ENCODE results near the gene SH3TC1. TPM values are rescaled to one million over a fixed set of nuclear protein-coding genes. Genes with fewer than 3 reads are reported as not detected.

Gene SH3TC1
- total and polyA plus RNA-seq, 10 of the 15 experiments (the other 5 are each of a cell fraction or from before 2014, with no cell fraction given), result 0.19 to 47.0 (median 18.4) TPM

- TF ChIP-seq MAX (IDR thresholded peaks at IDR 0.05; ENCODE audit: low read depth, low read length) (no peak), RFX5 (IDR thresholded peaks at IDR 0.05; ENCODE audit: low read depth, low read length) (no peak)
Measured at GRCh38 chr4:8271821-8272220, 72.7 kb downstream of the SH3TC1 start (continued).

- ATAC-seq (no peak), FAIRE-seq (no peak), DNase-seq (ENCODE audit: low read depth, low spot score) (no peak)
- 28% methylated on average over 30 of the region's 30 CpGs for WGBS (ENCODE audit: insufficient coverage, insufficient replicate concordance, low lambda C conversion rate, missing lambda C conversion rate)
- H3K4me3 ChIP-seq, result no peak overlapping the region
- no peak overlapping the region for H3K27ac ChIP-seq (ENCODE audit: control insufficient read depth, insufficient read depth)
- no peaks in the 10 kb centered on the region for H4K20me1 ChIP-seq (ENCODE audit: control insufficient read depth, insufficient read depth)
- no TSS peak for BruUV-seq (replicated peaks)
- in situ Hi-C loops (cut with MboI), result no loop called here
- no peak overlapping the region for H3K4me2 ChIP-seq (ENCODE audit: control insufficient read depth, insufficient read depth)
- ChIA-PET POLR2A (no interaction called here), RAD21 (ENCODE audit: unreplicated experiment) (no interaction called here), CTCF (no interaction called here), SMC1A (ENCODE audit: uncharacterized antibody, unreplicated experiment) (no interaction called here)
- H3K9ac ChIP-seq (ENCODE audit: control insufficient read depth, insufficient read depth, low read length), result no peak overlapping the region
- H3K4me1 ChIP-seq (ENCODE audit: control insufficient read depth, insufficient read depth, low read length), result no peaks in the 10 kb centered on the region
- H2AFZ ChIP-seq (ENCODE audit: control insufficient read depth, low read depth, low read length), result no peak overlapping the region
- peaks cover 2 to 8% of the 10 kb centered on the region in 2 experiments; a peak in 3 of 4 replicates for H3K27me3 ChIP-seq (replicated peaks in 1 of 2; ENCODE audit: control insufficient read depth in 2 of 2, insufficient read depth in 2 of 2, low read length in 1 of 2)
- H3K79me2 ChIP-seq (ENCODE audit: control insufficient read depth, insufficient read depth, low read length), result no peaks in the 10 kb centered on the region
- H3K9me3 ChIP-seq (replicated peaks; ENCODE audit: control insufficient read depth, insufficient read depth, low read length), result no peaks in the 10 kb centered on the region
- H3K36me3 ChIP-seq (ENCODE audit: control insufficient read depth in 2 of 2, insufficient read depth in 2 of 2, low read length in 1 of 2), result no peaks in the 10 kb centered on the region
- intact Hi-C loops (cut with micrococcal nuclease; ENCODE audit: unreplicated experiment), result no loop called here
- no peak for TF ChIP-seq SMC3 (IDR thresholded peaks at IDR 0.05; ENCODE audit: borderline replicate concordance, low read length)
- no peak for TF ChIP-seq IKZF2 (IDR thresholded peaks at IDR 0.05)
- no peak for TF ChIP-seq IKZF1 (conservative IDR thresholded peaks at IDR 0.05)
- no peak for TF ChIP-seq NFYB (IDR thresholded peaks at IDR 0.05; ENCODE audit: insufficient read depth, low read depth, low read length)
- TF ChIP-seq TCF12 (IDR thresholded peaks at IDR 0.05; ENCODE audit: low read depth, low read length), result no peak
- no peak for TF ChIP-seq HDAC6 (IDR thresholded peaks at IDR 0.05; ENCODE audit: unreplicated experiment)
- no peak for TF ChIP-seq MEF2A (IDR thresholded peaks at IDR 0.05; ENCODE audit: insufficient read depth, low read depth, low read length)
- no peak for TF ChIP-seq MLLT1 (IDR thresholded peaks at IDR 0.05)
- no peak for TF ChIP-seq CEBPZ (IDR thresholded peaks at IDR 0.05; ENCODE audit: low read depth, low read length)
- TF ChIP-seq POLR2A (IDR thresholded peaks at IDR 0.05; ENCODE audit: low read depth, low read length), result no peak
- no peak for TF ChIP-seq E2F4 (IDR thresholded peaks at IDR 0.05; ENCODE audit: low read depth, low read length)
- TF ChIP-seq KAT2A (conservative IDR thresholded peaks at IDR 0.05; ENCODE audit: control insufficient read depth, low read depth, low read length), result no peak
- no peak for TF ChIP-seq ATF2 (IDR thresholded peaks at IDR 0.05; ENCODE audit: low read length)
Measured at GRCh38 chr4:8272472-8273428, 73.7 kb downstream of the SH3TC1 start.

All from GM12878 (cell line).